Stimulated activated naive B cell treated with anti-CD40 and anti-IgM and Interleukin-4, amounts not matched to agents 10 μg/mL and 1 μg/mL and 100 μg/mL, for 72 hours (primary cell): ENCODE results near the gene BCAS4.
A peak's percentile ranks its signal among the peaks of the same experiment; 100 is the strongest.

Source experiments
- ATAC-seq, 2 donors: fragments of 150-1000 bp; cut with Tn5 transposase; replicated peaks; 2 replicates each; pipeline ENCODE4 v1.10.0; 2021; ENCODE audit warnings: moderate library complexity in 1 of 2
- DNase-seq: peaks from one replicate; pipeline ENCODE4 v3.0.0; 2021
- H3K27ac Mint-ChIP-seq: one replicate; pipeline ENCODE4 v1.8.0; 2022; ENCODE audit warnings: mild to moderate bottlenecking, mixed read lengths
- H3K27me3 Mint-ChIP-seq, 2 donors: one replicate each; pipeline ENCODE4 v1.8.0; 2022; ENCODE audit warnings: mixed read lengths in 2 of 2
- H3K36me3 Mint-ChIP-seq, 2 donors: one replicate each; pipeline ENCODE4 v1.8.0; 2022; ENCODE audit warnings: mixed read lengths in 2 of 2, mild to moderate bottlenecking in 1 of 2
- H3K4me1 Mint-ChIP-seq, 2 donors: one replicate each; pipeline ENCODE4 v1.8.0; 2022; ENCODE audit warnings: mixed read lengths in 2 of 2, mild to moderate bottlenecking in 1 of 2
- H3K4me3 Mint-ChIP-seq, 2 donors: one replicate each; pipeline ENCODE4 v1.8.0; 2022; ENCODE audit warnings: mild to moderate bottlenecking in 2 of 2, mixed read lengths in 2 of 2, moderate library complexity in 1 of 2
- H3K9me3 Mint-ChIP-seq, 2 donors: one replicate each; pipeline ENCODE4 v1.8.0; 2022; ENCODE audit warnings: mixed read lengths in 2 of 2, mild to moderate bottlenecking in 1 of 2

The BCAS4 gene

GRCh38 chr20:50855498-50856474 is 60.9 kb downstream of the BCAS4 start:
- Mint-ChIP-seq H3K27ac (peak overlapping the region; percentile 10), H3K4me3 (no peak overlapping the region), H3K36me3 (peaks cover 18 to 39% of the 10 kb centered on the region in 2 donors), H3K4me1 (peaks cover 20 to 26% of the 10 kb centered on the region in 2 donors), H3K9me3 (no peaks in the 10 kb centered on the region), H3K27me3 (no peaks in the 10 kb centered on the region)
- ATAC-seq (no peak), DNase-seq (no peak)

DNA sequence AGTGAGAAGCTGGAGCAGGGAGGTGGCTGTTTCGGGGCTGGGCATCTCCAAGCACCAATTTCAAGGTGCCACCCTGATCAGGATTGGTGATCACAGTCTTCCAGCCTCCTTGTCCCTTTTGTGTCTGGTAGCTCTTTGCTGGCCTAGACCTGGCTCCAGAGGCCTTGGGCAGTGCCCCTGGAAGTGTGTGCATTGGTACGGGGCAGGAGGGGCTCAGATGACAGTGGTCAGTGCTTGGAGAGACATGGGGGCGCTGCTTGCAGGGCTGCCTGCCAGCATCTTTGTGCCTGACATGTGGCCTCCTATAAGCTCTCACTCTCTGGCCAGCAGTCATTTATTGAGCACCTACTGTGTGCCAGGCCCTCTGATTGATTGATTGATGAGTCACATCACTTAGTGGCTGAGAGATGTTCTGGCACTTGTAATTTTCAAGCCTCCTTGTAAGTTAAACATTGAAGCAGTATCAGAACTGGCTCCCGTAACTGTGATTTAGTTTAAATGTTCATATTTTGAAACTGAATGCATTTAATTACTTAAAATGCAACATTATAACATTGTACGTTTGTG is 61.7 kb downstream of the BCAS4 start:
- Mint-ChIP-seq H3K9me3 (no peaks in the 10 kb centered on the region), H3K27ac (no peak overlapping the region), H3K4me1 (peaks cover 20 to 26% of the 10 kb centered on the region in 2 donors), H3K36me3 (peaks cover 18 to 43% of the 10 kb centered on the region in 2 donors), H3K4me3 (no peak overlapping the region), H3K27me3 (no peaks in the 10 kb centered on the region)
- no peak for ATAC-seq
- no peak for DNase-seq

DNA sequence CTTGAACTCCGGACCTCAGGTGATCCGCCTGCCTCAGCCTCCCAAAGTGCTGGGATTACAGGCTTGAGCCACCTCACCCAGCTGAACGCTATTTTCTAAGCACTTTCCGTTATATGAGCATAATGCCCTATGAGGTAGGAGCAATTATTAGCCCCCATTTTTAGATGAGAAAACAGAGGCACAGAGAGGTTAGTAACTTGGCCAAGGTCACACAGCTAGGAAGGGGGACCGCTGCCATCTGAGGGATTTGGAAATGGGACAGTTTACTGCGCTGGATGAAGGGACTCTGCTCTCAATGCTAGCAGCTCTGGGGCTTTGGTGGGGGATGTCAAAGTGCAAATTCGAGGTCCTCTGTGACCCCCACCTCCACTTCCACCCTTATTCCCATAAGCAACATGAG is 62.5 kb downstream of the BCAS4 start:
- Mint-ChIP-seq H3K4me1 (peaks cover 15 to 21% of the 10 kb centered on the region in 2 donors), H3K27me3 (no peaks in the 10 kb centered on the region), H3K9me3 (no peaks in the 10 kb centered on the region), H3K27ac (no peak overlapping the region), H3K36me3 (peaks cover 18 to 42% of the 10 kb centered on the region in 2 donors), H3K4me3 (no peak overlapping the region)
- no peak for DNase-seq
- ATAC-seq = no peak

DNA sequence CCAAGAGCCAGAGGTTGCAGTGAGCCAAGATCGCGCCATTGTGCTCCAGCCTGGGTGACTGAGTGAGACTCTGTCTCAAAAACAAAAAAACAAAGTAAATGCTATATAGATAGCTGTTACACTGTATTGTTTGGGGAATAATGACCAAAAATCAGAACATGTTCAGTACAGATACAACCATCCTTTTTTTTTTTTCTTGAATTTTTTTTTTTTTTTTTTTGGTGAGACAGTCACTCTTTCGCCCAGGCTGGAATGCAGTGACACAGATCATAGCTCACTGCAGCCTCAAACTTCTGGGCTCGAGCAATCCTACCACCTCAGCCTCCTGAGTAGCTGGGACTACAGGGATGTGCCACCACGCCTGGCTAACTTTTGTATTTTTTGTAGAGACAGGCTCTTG is 63.7 kb downstream of the BCAS4 start:
- Mint-ChIP-seq H3K27me3 (no peaks in the 10 kb centered on the region), H3K4me1 (peaks cover 15 to 21% of the 10 kb centered on the region in 2 donors), H3K27ac (no peak overlapping the region), H3K9me3 (no peaks in the 10 kb centered on the region), H3K4me3 (no peak overlapping the region), H3K36me3 (peaks cover 16 to 43% of the 10 kb centered on the region in 2 donors)
- ATAC-seq = no peak
- DNase-seq = no peak

GRCh38 chr20:50859161-50859560 is 64.3 kb downstream of the BCAS4 start:
- no peaks in the 10 kb centered on the region for H3K27me3 Mint-ChIP-seq
- H3K4me3 Mint-ChIP-seq = peak overlapping the region in 1 of 2 donors; percentile 49
- H3K36me3 Mint-ChIP-seq = peaks cover 18 to 43% of the 10 kb centered on the region in 2 donors
- ATAC-seq (peak in 1 of 2 donors; percentile 51), DNase-seq (no peak)
- H3K4me1 Mint-ChIP-seq = peaks cover 15 to 26% of the 10 kb centered on the region in 2 donors
- peak overlapping the region; percentile 75 for H3K27ac Mint-ChIP-seq
- no peaks in the 10 kb centered on the region for H3K9me3 Mint-ChIP-seq

GRCh38 chr20:50861012-50861411 is 66.2 kb downstream of the BCAS4 start:
- DNase-seq (no peak), ATAC-seq (no peak)
- peaks cover 9 to 22% of the 10 kb centered on the region in 2 donors for H3K4me1 Mint-ChIP-seq
- H3K27ac Mint-ChIP-seq = no peak overlapping the region
- no peak overlapping the region for H3K4me3 Mint-ChIP-seq
- H3K27me3 Mint-ChIP-seq = no peaks in the 10 kb centered on the region
- peaks cover 10 to 29% of the 10 kb centered on the region in 2 donors for H3K36me3 Mint-ChIP-seq
- H3K9me3 Mint-ChIP-seq = no peaks in the 10 kb centered on the region

DNA sequence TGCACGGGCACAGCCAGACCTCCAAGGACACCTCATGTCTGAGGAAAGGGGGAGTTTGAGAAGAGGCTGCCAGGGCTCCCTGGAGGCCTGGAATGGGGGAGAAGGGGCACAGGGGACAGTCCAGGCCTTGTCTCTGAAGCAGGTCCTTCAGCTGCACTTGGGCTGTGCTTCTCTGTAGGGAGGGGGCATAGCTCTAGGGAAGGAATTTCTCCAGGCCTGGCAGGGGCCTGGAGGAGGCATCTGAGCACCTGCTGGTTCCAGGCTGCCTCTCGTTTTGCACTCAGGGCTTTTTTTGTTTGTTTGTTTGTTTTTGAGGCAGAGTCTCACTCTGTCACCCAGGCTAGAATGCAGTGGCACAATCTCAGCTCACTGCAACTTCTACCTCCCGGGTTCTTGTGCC is 67.7 kb downstream of the BCAS4 start:
- Mint-ChIP-seq H3K4me1 (peaks cover 10 to 22% of the 10 kb centered on the region in 2 donors), H3K9me3 (no peaks in the 10 kb centered on the region), H3K27me3 (no peaks in the 10 kb centered on the region), H3K4me3 (no peak overlapping the region), H3K36me3 (peaks cover 10 to 33% of the 10 kb centered on the region in 2 donors), H3K27ac (no peak overlapping the region)
- no peak for ATAC-seq
- no peak for DNase-seq

GRCh38 chr20:50865114-50865513 is 70.3 kb downstream of the BCAS4 start:
- peaks cover 9 to 31% of the 10 kb centered on the region in 2 donors for H3K36me3 Mint-ChIP-seq
- ATAC-seq (no peak), DNase-seq (no peak)
- H3K4me1 Mint-ChIP-seq = peaks cover 9% of the 10 kb centered on the region in 2 donors
- H3K4me3 Mint-ChIP-seq = no peak overlapping the region
- no peaks in the 10 kb centered on the region for H3K9me3 Mint-ChIP-seq
- H3K27ac Mint-ChIP-seq = no peak overlapping the region
- no peaks in the 10 kb centered on the region for H3K27me3 Mint-ChIP-seq

GRCh38 chr20:50865591-50865990 is 70.7 kb downstream of the BCAS4 start:
- H3K27me3 Mint-ChIP-seq = no peaks in the 10 kb centered on the region
- H3K4me3 Mint-ChIP-seq = no peak overlapping the region
- H3K27ac Mint-ChIP-seq = peak overlapping the region; percentile 47
- ATAC-seq (no peak), DNase-seq (no peak)
- no peaks in the 10 kb centered on the region for H3K9me3 Mint-ChIP-seq
- peaks cover 5 to 9% of the 10 kb centered on the region in 2 donors for H3K4me1 Mint-ChIP-seq
- peaks cover 9 to 27% of the 10 kb centered on the region in 2 donors for H3K36me3 Mint-ChIP-seq

DNA sequence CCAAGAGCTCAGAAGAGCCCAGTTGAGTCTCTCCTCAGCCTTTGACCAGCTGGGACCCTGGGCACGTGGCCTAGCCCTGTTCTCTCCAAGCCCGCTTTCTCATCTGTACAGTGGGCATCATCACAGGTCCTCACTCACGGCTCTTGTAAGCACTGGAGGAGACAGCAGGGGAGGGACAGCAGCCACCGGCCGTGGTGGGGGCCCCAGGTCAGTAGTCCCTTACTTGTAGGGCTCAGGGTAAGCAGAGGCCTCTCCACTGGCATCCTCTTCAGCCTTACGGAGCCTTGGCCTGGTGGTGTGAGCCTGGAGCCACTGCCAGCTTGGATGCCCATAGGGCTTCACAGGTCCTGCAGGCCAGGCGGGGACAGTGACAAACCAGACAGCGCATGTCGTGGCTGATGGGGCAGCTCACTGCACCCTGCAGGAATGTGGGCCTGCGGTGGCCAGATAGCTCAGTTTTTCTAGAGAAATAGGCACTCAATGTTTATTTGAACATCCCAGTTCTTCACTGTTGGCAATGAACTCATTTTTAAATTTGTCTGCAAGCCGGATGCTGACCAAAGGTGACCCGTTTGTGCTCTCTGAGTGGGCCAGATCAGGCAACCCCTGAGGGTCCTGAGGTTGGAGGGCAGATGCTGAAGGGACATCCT is 71.3 kb downstream of the BCAS4 start:
- Mint-ChIP-seq H3K27me3 (no peaks in the 10 kb centered on the region), H3K4me3 (no peak overlapping the region), H3K36me3 (peaks cover 9 to 21% of the 10 kb centered on the region in 2 donors), H3K4me1 (peaks cover 8 to 9% of the 10 kb centered on the region in 2 donors), H3K9me3 (no peaks in the 10 kb centered on the region), H3K27ac (peak overlapping the region; percentile 47)
- ATAC-seq (no peak), DNase-seq (no peak)

- H3K27ac Mint-ChIP-seq = no peak overlapping the region
- ATAC-seq = no peak
- no peaks in the 10 kb centered on the region for H3K9me3 Mint-ChIP-seq
Measured at GRCh38 chr20:50866831-50867230, 72.0 kb downstream of the BCAS4 start.

GRCh38 chr20:50867805-50868204 is 72.9 kb downstream of the BCAS4 start:
- no peak overlapping the region for H3K4me3 Mint-ChIP-seq
- no peaks in the 10 kb centered on the region for H3K9me3 Mint-ChIP-seq
- peaks cover 15 to 20% of the 10 kb centered on the region in 2 donors for H3K4me1 Mint-ChIP-seq
- H3K27me3 Mint-ChIP-seq = no peaks in the 10 kb centered on the region
- DNase-seq (no peak), ATAC-seq (no peak)
- peaks cover 9 to 12% of the 10 kb centered on the region in 2 donors for H3K36me3 Mint-ChIP-seq
- peak overlapping the region; percentile 71 for H3K27ac Mint-ChIP-seq

More at GRCh38 chr20:50866831-50867230, 72.0 kb downstream of the BCAS4 start:
- Mint-ChIP-seq H3K4me3 (no peak overlapping the region), H3K36me3 (peaks cover 9 to 20% of the 10 kb centered on the region in 2 donors), H3K4me1 (peaks cover 13 to 14% of the 10 kb centered on the region in 2 donors), H3K27me3 (no peaks in the 10 kb centered on the region)
- DNase-seq = no peak

- H3K9me3 Mint-ChIP-seq = no peaks in the 10 kb centered on the region
- H3K36me3 Mint-ChIP-seq = peaks cover 8 to 17% of the 10 kb centered on the region in 2 donors
- DNase-seq = no peak
- H3K27ac Mint-ChIP-seq = peak overlapping the region; percentile 14
- peaks cover 15 to 27% of the 10 kb centered on the region in 2 donors for H3K4me1 Mint-ChIP-seq
- no peak for ATAC-seq
- no peak overlapping the region for H3K4me3 Mint-ChIP-seq
- no peaks in the 10 kb centered on the region for H3K27me3 Mint-ChIP-seq
Measured at GRCh38 chr20:50868509-50869495, 73.9 kb downstream of the BCAS4 start.
